Measurements from ENCODE around the gene CYGB.
"Not testable (repeated sequence)": the region's sequence is repeated elsewhere in the genome, so short reads cannot be mapped to it uniquely, and the experiment has no call there.

CYGB gene

DNA sequence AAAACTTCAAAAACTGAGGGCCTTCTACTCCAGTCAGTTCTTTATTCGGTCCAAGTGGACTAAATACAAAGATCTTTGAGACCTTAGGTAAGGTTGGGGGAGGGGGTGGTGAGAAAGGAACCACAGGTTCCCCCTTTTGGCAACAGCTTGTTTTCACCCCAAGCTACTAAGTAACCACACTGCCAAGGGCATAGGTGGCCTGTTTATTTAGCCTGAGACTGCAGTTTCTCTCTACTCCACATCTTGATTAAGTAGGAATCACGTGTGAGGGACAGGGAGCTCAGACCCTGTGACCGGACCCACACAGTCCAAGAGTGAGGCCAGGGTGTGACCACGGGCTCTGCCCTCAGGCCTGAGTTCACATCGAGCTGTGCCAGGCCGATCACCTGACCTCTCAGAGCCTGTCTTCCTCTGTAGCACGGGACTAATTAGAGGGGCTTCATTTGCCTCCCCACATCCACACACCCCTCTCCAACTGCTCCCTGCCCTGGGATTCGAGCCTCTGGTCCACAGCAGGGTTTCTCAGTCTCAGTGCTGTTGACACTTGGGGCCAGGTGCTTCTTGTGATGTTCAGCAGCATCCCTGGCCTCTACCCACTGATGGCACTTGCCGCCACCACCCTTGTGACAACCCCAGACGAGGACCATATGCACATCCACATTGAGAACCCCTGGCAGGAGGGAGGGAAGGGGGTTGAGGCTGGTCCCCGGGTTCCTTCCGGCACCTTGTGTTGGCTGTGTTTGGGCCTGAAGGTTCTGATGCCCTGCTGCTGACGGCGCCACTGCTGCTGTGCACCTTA, 30.3 kb upstream of the CYGB start:
- no peak for DNase-seq (ENCODE audit: low read depth)

DNA sequence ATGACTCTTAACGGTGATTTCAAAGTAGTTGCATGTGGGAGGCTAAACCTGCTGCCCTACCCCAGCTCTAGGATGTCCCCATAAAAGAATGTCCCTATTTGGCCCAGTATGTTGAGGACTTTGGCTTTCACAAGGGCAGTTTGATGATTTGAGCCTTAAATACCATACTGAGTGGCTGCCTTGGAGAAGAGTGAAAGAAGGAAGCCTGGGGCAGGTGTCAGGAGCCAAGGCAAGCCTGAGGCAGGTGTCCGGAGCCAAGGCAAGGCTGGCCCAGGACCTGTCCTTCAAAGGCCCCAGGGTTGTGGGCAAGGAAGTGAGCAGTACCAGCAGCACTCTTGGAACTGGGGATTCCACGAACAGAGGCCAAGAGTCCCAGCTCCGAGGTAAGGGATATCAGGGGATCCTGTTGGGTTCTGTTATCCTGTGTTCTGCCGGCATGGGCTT, 29.5 kb upstream of the CYGB start:
- DNase-seq (ENCODE audit: low read depth): no peak

DNA sequence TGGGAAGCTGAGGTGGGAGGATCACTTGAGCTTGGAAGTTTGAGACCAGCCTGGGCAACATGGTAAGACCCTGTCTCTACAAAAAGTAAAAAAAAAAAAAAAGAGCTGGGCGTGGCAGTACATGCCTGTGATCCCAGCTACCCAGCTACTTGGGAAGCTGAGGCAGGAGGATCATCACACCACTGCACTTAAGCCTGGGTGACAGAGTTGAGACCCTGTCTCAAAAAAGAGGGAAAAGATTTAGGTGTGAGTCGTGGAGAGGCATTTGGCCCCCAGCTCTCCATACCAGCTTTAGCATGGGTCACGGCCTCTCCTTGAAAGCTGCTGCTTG, 29.1 kb upstream of the CYGB start:
- no peak for DNase-seq (ENCODE audit: low read depth)

DNA sequence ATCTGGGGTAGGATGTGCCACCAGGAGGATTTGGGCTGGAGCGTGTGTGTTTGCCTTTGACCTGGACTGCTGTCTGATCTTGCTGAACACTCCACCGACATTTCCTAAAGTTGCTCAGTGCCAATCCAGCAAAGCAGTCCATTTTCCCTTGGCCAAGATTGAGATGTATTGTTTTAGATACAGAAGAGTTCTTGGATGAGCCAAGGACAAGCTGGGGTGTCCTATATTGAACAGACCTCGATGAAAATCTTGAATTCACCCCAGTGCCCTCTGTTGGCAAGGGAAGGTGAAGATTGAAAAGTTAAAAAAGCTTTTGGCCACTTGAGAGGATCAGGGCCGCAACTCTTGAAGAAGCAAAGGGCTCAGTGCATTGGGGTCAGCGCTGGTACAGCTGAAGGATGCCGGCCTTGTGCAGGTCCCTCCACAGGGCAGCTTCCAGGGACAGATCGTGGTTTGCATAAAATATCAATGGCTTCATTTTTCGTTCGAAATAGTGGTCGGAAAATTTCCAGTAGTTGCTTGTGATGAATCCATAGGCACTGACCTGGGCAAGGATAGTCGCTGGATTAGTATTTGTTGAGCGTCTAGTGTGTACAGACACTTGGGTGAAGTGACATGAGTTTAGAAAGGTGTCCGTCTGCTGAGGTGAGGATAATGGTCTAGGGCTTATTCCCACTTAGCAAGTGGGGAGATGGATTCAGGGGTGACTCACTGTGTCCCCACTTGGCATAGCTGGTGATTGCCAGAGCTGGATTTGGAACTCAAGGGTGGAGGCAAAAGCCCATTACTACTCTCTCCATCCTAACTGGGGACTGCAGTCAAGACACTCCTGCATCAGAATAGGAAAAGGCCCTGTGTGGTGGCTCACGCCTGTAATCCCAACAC, 28.5 kb upstream of the CYGB start:
- DNase-seq (ENCODE audit: low read depth): no peak

DNA sequence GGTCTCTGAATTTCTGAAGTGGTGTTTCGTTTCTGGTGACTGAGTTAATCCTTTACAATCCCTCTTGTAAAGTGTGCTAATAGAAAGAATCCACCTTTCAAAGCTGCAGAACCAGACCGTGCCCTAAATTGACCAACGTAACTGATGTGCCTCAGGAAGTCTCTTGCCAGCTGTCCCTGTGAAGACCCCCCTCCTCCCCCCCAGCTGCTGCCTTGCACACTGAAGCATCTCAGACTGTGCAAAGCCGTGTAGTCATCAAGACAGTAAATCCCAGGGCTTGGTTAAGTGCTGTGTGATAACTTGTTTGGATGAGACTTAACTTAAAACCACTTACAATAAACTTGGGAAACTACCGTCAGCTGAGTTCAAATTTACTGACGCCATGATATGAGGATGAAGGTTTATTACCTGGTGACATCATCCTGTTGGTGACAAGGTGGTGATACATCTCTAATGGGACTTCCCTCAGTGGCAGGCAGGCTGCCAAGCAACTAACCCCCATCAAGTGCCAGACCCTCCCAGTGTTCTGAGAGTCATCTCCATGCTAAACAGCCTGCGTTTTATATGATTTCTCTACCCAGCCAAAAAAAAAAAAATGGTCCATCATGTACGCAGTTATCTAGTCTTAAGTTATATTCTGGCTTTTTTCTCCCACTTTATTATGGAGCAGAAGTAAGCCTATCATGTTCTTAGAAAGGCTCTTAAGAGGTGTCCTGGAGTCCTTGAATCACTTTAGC, 27.6 kb upstream of the CYGB start:
- DNase-seq (ENCODE audit: low read depth): not testable (repeated sequence)

DNA sequence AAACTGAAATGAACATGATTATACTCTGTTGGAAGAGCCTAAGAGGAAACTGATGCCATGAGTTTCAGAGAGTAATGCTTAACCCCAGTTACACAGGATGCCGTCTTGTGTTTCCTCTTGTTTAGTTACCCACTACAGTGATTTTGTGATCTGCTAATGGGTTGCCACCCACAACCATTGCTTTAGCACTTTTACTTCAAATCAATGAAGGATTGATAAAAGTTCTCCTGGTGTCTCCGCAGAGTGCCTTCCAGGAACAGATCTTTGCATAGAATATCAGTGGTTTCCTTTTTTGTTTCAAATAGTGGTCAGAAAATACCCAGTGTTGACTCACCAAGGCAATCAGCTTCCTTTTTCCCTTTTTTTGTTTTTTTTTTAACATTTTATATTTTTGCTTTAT, 25.9 kb upstream of the CYGB start:
- not testable (repeated sequence) for DNase-seq (ENCODE audit: low read depth)

DNA sequence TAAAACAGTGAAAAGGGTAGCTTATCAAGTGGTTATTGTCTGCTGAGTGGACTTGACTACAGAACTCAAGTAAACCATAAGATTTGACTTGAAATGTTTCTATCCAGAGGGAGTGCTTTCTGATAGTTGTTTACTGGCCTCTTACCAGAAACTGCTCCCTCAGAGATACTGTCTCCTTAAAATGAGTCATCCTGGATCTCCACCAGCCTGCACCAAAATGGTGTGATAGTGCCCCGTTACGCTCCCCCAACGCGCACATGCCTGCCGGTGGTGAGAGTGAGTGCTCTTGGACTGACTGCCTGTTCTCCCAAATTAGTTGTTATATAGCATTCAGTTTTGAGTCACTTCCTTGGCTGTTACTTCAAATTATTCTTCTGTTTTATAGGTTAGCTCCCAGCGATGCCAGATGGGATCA, 25.2 kb upstream of the CYGB start:
- no peak for DNase-seq (ENCODE audit: low read depth)

DNA sequence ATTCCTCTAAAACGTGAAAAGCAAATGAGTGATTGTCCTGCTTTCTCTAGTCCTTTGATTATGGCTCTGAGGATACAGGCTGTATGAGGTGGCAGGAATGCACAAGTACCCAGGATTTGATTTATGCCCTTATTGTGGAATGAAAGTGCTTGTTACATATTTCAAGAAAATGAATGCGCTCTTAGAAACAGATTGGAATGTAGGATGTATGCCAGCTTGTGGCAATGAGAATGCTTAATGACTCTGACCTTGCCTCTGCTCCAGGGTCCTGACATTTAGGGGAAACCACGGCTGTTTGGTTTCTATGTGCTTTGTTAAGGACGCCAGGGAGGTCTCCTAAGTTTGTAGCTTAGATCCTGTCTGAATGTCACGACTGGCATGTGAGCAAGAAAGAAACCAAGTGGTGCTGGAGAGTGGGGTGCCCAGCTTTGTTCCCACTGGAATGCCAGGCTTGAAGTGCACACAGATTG, 24.3 kb upstream of the CYGB start:
- DNase-seq (ENCODE audit: low read depth): no peak

DNA sequence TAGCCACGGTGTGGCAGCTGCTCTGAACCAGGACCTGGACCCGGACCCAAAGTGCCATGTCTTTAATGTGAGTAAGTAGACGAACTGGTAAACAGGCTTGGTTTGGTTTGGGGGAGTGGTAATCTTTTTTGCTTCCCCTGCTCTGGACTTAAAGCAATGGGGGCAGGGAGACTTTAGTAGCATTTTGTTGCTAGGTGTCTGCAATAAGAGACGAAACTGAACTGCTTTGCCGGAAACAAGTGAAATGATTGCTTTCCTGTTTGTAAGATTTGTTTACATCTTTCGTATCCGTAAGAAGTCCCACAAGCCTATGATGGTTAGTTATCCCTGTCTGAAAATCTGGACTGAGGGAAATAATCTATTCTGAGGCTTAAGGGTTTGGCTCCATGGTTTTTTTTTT, 23.8 kb upstream of the CYGB start:
- no peak for DNase-seq (ENCODE audit: low read depth)

DNA sequence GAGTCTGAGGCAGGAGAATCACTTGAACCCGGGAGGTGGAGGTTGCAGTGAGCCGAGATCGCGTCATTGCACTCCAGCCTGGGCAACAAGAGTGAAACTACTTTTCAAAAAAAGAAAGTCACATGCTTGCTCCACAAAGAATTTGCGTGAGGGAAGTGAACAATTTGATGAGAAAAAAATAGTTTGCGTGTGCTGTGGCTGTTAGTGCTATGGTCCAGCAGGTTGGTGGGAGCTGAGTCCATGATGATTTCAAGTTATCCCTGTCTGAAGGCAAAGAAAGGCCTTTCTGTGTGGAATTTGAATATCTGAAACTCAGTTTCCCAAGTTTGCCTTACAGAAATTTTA, 23.3 kb upstream of the CYGB start:
- no peak for DNase-seq (ENCODE audit: low read depth)

DNA sequence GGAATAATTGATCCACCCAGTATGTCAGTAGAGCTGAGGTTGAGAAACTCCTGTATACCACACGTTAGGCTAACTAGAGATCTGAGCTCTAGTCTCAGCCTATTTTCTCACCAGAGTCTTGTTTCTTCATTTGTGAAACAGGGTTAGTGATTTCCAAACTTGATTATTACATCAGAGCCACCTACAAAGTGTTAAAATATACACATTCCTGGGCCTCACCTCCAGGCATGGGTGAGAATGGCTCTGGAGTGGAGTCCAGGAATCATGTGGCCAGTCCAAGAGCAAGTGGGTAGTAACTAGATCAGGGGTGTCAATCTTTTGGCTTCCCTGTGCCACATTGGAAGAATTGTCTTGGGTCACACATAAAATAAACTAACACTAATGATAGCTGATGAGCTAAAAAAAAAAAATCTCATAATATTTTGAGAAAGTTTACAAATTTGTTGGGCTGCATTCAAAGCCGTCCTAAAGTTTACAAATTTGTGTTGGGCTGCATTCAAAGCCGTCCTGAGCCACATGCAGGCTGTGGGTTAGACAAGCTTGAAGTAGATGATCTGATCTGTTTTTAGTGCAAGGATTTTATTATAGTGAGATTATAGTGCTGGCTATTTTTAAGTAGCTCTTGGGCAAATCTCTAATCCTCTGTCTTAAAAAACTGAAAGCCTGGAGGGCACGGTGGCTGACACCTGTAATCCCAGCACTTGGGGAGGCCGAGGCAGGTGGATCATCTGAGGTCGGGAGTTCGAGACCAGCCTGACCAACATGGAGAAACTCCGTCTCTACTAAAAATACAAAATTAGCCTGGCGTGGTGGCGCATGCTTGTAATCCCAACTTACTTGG, 22.7 kb upstream of the CYGB start:
- no peak for DNase-seq (ENCODE audit: low read depth)

DNA sequence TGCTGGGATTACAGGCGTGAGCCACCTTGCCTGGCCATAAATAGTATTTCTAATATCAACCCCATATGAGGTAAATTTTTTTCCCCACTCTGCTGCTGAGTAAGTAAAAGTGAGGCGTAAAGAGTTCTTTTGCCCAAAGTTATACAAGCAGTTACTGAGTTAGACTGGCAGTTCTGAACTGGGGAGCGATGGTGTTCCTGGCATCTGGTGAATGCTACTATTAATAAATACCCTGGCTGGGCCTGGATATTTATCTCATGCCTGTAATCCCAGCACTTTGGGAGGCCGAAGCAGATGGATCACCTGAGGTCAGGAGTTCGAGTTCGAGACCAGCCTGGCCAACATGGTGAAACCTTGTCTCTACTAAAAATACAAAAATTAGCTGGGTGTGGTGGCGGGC, 22.0 kb upstream of the CYGB start:
- DNase-seq (ENCODE audit: low read depth): not testable (repeated sequence)

DNA sequence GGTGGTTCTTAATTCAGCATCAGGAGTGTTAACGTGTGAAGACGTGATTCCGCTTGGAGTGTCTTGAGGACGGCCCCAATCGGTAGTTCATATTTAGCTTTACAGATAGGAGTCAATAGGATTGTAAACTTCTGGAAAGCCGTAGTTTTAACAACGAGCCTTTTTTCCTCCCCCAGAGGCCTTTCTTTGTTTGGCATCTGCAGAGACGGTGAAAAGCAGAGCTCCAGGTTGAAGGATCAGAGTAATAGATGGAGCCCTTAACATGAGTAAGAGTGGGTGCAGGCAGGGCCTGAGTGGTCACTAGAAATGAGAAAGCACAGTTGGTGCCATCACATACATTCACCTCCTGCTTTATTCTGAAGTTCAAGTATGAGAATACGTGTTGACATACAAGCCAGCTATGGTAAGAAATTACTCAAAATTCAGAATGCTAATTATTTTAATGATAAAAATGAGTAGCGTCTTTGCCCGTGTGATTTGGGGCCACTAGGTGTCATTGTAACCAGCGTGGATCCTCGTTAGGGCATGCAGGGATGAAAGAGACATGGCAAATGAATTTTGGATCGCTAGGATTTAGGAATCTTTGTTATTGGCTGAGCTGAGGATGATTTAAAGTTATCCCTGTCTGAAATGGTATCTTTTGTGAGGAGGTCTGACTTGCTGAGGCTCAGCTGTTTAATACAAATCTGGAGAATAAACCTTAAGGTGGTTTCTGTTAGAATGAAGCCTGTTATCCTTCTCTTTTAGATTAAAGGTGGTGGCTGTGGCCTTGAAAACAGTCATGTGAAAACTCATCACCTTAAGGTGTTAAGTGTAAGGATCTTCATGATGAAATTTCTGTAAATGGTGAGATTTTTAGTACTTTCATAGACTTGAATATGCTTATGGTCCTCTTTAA, 20.9 kb upstream of the CYGB start:
- no peak for DNase-seq (ENCODE audit: low read depth)

DNA sequence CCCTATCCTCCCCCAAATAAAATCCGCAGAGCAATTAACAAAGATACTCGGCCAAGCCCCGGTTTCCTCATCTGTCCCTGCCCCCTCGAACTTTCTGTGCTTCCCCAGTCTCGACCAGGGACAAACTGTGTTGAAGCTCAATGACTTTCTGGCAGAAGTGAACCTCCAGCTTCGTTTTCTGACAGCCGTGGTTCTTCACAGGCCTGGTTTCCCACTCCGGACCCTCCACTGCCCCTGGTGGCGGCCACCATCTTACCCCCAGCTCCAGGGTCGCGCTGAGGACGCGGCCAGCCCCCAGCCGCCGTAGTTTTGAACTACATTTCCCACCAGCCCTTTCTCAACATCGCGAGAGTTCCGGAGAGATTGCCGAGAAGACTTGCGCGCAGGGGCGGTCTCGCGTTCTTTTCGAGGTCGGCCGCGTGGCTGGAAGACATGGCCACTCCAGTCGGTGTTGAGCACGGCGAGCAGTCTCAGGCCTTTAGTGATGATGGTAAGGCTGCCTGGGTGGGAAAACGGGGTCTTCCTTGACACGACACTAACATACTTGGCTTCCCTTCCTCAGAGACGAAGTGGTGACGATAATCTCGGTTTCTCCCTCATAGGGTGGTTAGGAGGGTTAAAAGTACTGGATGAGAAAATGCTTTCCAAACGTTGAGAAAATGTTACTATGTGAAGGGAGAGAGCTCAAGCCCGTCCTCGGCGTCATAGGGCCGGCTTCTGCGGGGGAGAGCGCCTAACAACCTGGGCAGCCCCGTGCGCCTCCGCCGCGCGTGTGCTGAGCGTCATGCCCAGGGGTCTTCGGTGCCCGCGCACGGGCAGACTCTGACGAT, 20.1 kb upstream of the CYGB start:
- peak; percentile 88 for DNase-seq (ENCODE audit: low read depth)

DNA sequence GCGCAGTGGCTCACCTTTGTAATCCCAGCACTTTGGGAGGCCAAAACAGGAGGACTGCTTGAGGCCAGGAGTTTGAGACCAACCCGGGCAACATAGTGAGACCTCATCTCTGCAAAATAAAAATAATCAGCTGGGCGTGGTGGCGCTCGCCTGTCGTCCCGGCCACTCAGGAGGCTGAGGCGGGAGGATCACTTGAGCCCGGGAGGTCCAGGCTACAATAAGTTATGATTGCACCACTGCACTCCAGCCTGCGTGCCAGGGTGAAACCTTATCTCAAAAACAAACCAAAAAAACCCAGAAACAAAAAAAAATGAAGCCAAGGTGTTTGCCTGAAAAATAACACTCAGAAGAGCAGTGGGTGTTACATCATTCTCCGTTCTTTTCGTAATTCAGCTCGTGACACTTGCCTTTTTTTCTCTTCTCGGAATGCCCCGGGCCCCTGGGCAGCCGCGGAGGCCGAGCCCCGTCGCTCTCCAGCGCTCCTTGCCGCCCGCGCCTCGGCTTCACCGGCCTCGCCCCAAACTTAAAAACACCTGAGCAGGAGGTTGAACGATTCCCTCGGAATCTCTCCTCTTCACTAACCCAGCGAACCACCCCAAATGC, 19.4 kb upstream of the CYGB start:
- peak; percentile 30 for DNase-seq (ENCODE audit: low read depth)

DNA sequence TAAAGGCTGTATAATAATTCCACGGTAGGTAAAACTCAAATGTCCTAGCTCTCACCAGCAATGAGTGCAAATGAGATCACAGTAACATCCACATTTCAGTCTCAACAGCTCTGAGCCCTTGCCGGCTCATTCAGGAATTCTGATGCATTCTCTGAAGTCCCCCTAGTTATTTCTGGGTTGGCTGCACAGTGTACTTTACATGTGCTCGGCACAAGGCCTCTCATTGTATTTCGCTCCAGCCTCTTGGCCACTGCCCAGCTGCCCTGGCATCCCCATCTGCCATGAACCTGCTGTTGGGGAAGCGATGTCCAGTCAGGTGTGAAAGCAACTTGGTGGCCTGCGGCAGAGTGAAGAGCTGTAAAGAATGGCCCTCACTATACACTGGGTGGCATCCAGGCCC, 16.6 kb upstream of the CYGB start:
- DNase-seq (ENCODE audit: low read depth): no peak

DNA sequence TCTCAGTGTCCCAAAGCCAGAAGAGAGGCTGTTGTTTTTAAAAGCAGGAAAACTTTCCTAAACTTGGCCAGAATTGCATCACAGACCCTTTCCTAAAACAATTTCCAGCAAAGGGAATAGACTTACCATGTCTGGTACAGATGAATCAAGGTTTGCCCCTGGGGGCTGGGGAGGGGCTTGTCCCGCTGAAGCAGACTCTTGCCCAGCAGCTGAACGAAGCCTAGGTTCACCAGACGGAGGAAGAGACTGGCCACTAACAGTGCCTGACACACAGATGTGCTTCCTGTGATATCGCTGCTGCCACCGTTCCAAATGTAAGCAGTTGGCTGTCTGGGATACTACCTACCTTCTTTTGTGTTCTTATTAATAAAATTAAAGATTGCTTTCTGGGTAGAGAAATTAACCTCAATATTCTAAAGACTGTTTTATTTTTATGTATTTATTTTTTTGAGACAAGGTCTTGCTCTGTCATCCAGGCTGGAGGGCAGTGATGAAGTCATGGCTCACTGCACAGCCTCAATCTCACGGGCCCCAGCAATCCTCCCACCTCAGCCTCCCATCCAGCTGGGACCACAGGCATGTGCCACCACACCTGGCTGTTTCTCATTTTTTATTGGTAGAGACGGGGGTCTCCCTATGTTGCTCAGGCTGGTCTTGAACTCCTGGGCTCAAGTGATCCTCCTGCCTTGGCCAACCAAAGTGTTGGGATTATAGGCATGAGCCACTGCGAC, 15.8 kb upstream of the CYGB start:
- DNase-seq (ENCODE audit: low read depth): no peak

DNA sequence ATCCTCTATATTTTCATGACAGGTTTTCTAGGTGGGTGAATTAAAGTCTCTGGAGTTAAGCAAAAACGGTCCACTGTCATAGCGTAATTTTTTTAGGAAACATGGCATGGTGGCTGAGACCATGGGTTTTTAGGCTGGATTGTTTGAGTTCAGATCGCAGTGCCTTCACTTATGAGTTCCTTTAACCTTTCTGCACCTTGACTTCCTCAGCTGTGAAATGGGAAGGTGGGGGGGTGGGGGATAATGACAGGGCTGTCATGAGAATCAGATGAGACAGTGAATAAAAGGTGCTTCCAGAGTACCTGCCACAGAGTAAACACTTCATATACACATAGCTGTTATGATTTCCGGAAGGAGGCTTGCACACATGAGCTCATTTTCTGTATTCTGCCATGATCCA, 14.2 kb upstream of the CYGB start:
- DNase-seq (ENCODE audit: low read depth): no peak
